HepG2 (cell line): ENCODE data around the gene S1PR5. TPM values are rescaled to one million over a fixed set of nuclear protein-coding genes. Genes with fewer than 3 reads are reported as not detected.

ENCODE experiments used
- ATAC-seq: fragments of 200-7000 bp; cut with Tn5 transposase; 3 replicates; pipeline ENCODE4 v1.9.1; 2020; ENCODE audit warnings: mild to moderate bottlenecking, moderate library complexity
- BruUV-seq: library from RNA; stranded (reverse); fragments of 400-500 nt; replicated peaks from 2 replicates; lab custom pipeline; 2021; lab: Mats Ljungman, UMichigan
- CTCF ChIA-PET: fragments of 300-600 bp; formaldehyde crosslinking; extraction: SDS; loops from one replicate; lab custom pipeline; 2021; ENCODE audit warnings: low total read pairs, inconsistent platforms, low intra/inter-chr PET ratio; lab: Yijun Ruan, JAX
- POLR2A ChIA-PET: fragments of 350-600 bp; sonication (Branson Sonifier 250); formaldehyde crosslinking; loops from one replicate; lab custom pipeline; 2020; ENCODE audit warnings: antibody characterized with exemption, inconsistent platforms; lab: Yijun Ruan, JAX
- DNase-seq: peaks from one replicate; pipeline ENCODE4 v3.0.0-alpha.2; 2015; ENCODE audit warnings: low spot score
- FAIRE-seq: peaks from 3 replicates; lab custom pipeline; 2011; peaks lifted over from hg19 to GRCh38; lab: Jason Lieb, UNC
- H2AFZ ChIP-seq: one replicate; pipeline ENCODE4 v1.6.1; 2011; ENCODE audit warnings: low read length, inconsistent platforms
- H3K27ac ChIP-seq: fragments of 300-600 bp; 3 replicates; pipeline ENCODE4 v1.8.0; 2011; ENCODE audit warnings: mixed run types, mild to moderate bottlenecking, mixed read lengths, low read length, inconsistent platforms; ENCODE audit not compliant: insufficient read depth; ENCODE audit errors: extremely low read length
- H3K27me3 ChIP-seq, 2 experiments: fragments of 200-600 bp in 1 of 2; 2 replicates in 1 of 2; 3 replicates in 1 of 2; pipeline versions ENCODE4 v1.6.0 to v1.8.0; 2011; ENCODE audit warnings: low read length in 2 of 2, mild to moderate bottlenecking in 2 of 2, moderate library complexity in 2 of 2, inconsistent platforms in 1 of 2; ENCODE audit not compliant: insufficient read depth in 2 of 2, control insufficient read depth in 1 of 2
- H3K36me3 ChIP-seq, 2 experiments: fragments of 200-600 bp in 1 of 2; replicated peaks in 1 of 2; 2 replicates in 1 of 2; 3 replicates in 1 of 2; pipeline versions ENCODE4 v1.5.1 to v1.8.0; 2011; ENCODE audit warnings: low read length in 2 of 2, inconsistent platforms in 1 of 2; ENCODE audit not compliant: insufficient read depth in 2 of 2, control insufficient read depth in 1 of 2
- H3K4me1 ChIP-seq: 2 replicates; pipeline ENCODE4 v1.5.1; 2012; ENCODE audit warnings: low read length, inconsistent platforms; ENCODE audit not compliant: insufficient read depth
- H3K4me2 ChIP-seq: 2 replicates; pipeline ENCODE4 v1.6.0; 2011; ENCODE audit warnings: low read depth, low read length, inconsistent platforms
- H3K4me3 ChIP-seq, 3 experiments: fragments of 200-600 bp in 1 of 3; sonication (generic), shearing (Covaris generic) in 1 of 3; replicated peaks in 1 of 3; 2 replicates each; pipeline ENCODE4 v1.5.1; 2011 to 2016; ENCODE audit warnings: low read length in 3 of 3, inconsistent platforms in 2 of 3, low read depth in 2 of 3, mild to moderate bottlenecking in 2 of 3, control low read depth in 1 of 3, mixed read lengths in 1 of 3; ENCODE audit not compliant: insufficient read depth in 1 of 3
- H3K79me2 ChIP-seq: one replicate; pipeline ENCODE4 v1.6.1; 2011; ENCODE audit warnings: low read length, inconsistent platforms; ENCODE audit not compliant: insufficient read depth
- H3K9ac ChIP-seq: 2 replicates; pipeline ENCODE4 v1.6.0; 2011; ENCODE audit warnings: mild to moderate bottlenecking, low read depth, low read length, inconsistent platforms; ENCODE audit not compliant: insufficient read depth
- H3K9me3 ChIP-seq: 2 replicates; pipeline ENCODE4 v1.5.1; 2012; ENCODE audit warnings: mild to moderate bottlenecking, low read length
- H4K20me1 ChIP-seq: 2 replicates; pipeline ENCODE4 v1.6.0; 2011; ENCODE audit warnings: inconsistent platforms, mild to moderate bottlenecking, low read length, moderate library complexity; ENCODE audit not compliant: insufficient read depth
- BCL6 ChIP-seq: IDR thresholded peaks from 2 replicates; pipeline ENCODE4 v1.6.1; 2016; ENCODE audit warnings: missing genetic modification reagents, missing compliant biosample characterization
- DR1 ChIP-seq: sonication (generic); formaldehyde crosslinking; IDR thresholded peaks from 2 replicates; pipeline ENCODE4 v1.8.0; 2021; ENCODE audit warnings: mild to moderate bottlenecking, missing genetic modification reagents, inconsistent platforms
- FOSL2 ChIP-seq: sonication (generic); formaldehyde crosslinking; IDR thresholded peaks from 2 replicates; pipeline ENCODE4 v1.4.0; 2020; ENCODE audit warnings: missing genetic modification reagents
- FOXO1 ChIP-seq: sonication (generic); formaldehyde crosslinking; IDR thresholded peaks from 2 replicates; pipeline ENCODE4 v1.4.0; 2020; ENCODE audit warnings: missing genetic modification reagents
- GFI1 ChIP-seq: sonication (generic); formaldehyde crosslinking; IDR thresholded peaks from 2 replicates; pipeline ENCODE4 v1.5.0; 2020; ENCODE audit warnings: missing genetic modification reagents, mild to moderate bottlenecking, borderline replicate concordance
- NCOA1 ChIP-seq: sonication (generic); formaldehyde crosslinking; IDR thresholded peaks from 2 replicates; pipeline ENCODE4 v1.9.0; 2021; ENCODE audit warnings: missing genetic modification reagents
- NFYC ChIP-seq: IDR thresholded peaks from 2 replicates; pipeline ENCODE4 v1.6.1; 2016; ENCODE audit warnings: missing genetic modification reagents, missing compliant biosample characterization
- POLR2A ChIP-seq, 2 experiments: IDR thresholded peaks; 2 replicates each; pipeline ENCODE4 v1.6.1; 2011; ENCODE audit warnings: low read depth in 2 of 2, low read length in 2 of 2, mild to moderate bottlenecking in 1 of 2, moderate library complexity in 1 of 2; ENCODE audit not compliant: insufficient read depth in 1 of 2
- RBFOX2 ChIP-seq: fragments of 200-400 bp; formaldehyde crosslinking; IDR thresholded peaks from 2 replicates; pipeline ENCODE4 v1.6.1; 2017; ENCODE audit warnings: low read depth, mild to moderate bottlenecking, low read length
- RBM22 ChIP-seq: fragments of 200-400 bp; formaldehyde crosslinking; optimal IDR thresholded peaks from 2 replicates; pipeline ENCODE3; 2017; ENCODE audit warnings: mild to moderate bottlenecking, low read length, moderate library complexity
- SAFB2 ChIP-seq: sonication (generic); formaldehyde crosslinking; IDR thresholded peaks from 2 replicates; pipeline ENCODE4 v1.5.1; 2020; ENCODE audit warnings: missing genetic modification reagents, low read depth, mild to moderate bottlenecking, borderline replicate concordance
- TARDBP ChIP-seq: sonication (generic); formaldehyde crosslinking; IDR thresholded peaks from 2 replicates; pipeline ENCODE4 v1.8.0; 2022; ENCODE audit warnings: mild to moderate bottlenecking, missing genetic modification reagents
- THAP7 ChIP-seq: sonication (generic); formaldehyde crosslinking; IDR thresholded peaks from 2 replicates; pipeline ENCODE4 v1.8.1; 2023; ENCODE audit warnings: mild to moderate bottlenecking, missing genetic modification reagents
- ZBTB42 ChIP-seq: sonication (generic); formaldehyde crosslinking; IDR thresholded peaks from 2 replicates; pipeline ENCODE4 v1.5.0; 2020; ENCODE audit warnings: mild to moderate bottlenecking, missing genetic modification reagents
- ZFP41 ChIP-seq: sonication (generic); formaldehyde crosslinking; IDR thresholded peaks from 2 replicates; pipeline ENCODE4 v1.4.0; 2020; ENCODE audit warnings: mild to moderate bottlenecking, missing genetic modification reagents, borderline replicate concordance
- ZKSCAN1 ChIP-seq: fragments of 150-350 bp; IDR thresholded peaks from 2 replicates; pipeline ENCODE4 v1.6.1; 2014; ENCODE audit warnings: low read length
- ZNF556 ChIP-seq: sonication (generic); formaldehyde crosslinking; IDR thresholded peaks from 2 replicates; pipeline ENCODE4 v1.4.0; 2020; ENCODE audit warnings: mild to moderate bottlenecking, missing genetic modification reagents, borderline replicate concordance
- ZSCAN9 ChIP-seq: IDR thresholded peaks from 2 replicates; pipeline ENCODE4 v1.6.1; 2016; ENCODE audit warnings: borderline replicate concordance
- WGBS: methylation state at CpG from one replicate; pipeline ENCODE4 v1.1.6; 2017; ENCODE audit warnings: low lambda C conversion rate; 5-methylcytosine and 5-hydroxymethylcytosine counted together
- in situ Hi-C: cut with HindIII; loops from 2 replicates; pipeline ENCODE4 v1.10.0; 2017; ENCODE audit warnings: low pct_unique_long_range_greater_than_20kb; ENCODE audit not compliant: extremely low pct_ligation_motif_present
- intact Hi-C: fragments of 100-400 bp; cut with micrococcal nuclease; formaldehyde crosslinking; loops from one replicate; pipeline ENCODE4 v1.10.0; 2022; ENCODE audit not compliant: unreplicated experiment
- polyA plus RNA-seq, 8 experiments: library from polyadenylated mRNA; depleted of rRNA in 3 of 8; stranded (reverse) in 7 of 8; unstranded in 1 of 8; fragments of >200 nt; fragmentation: Illumina TruSeq in 4 of 8; extraction: Trizol in 4 of 8; gene quantifications; 2 replicates each; pipeline versions ENCODE4 v1.2.1 to v1.2.3, GENCODE V29; 2011 to 2016; ENCODE audit warnings: low read depth in 4 of 8, missing spikeins in 1 of 8, mixed read lengths in 1 of 8; ENCODE audit not compliant: insufficient read depth in 1 of 8
- total RNA-seq, 5 experiments: library from RNA; depleted of rRNA; stranded (reverse); fragments of >200 nt; fragmentation: Illumina TruSeq; extraction: Trizol; gene quantifications; 2 replicates each; pipeline ENCODE4 v1.2.3, GENCODE V29; 2016; ENCODE audit warnings: low read depth in 1 of 5
- TF ChIP-seq, protein P1 (sequence below): sonication (generic); formaldehyde crosslinking; IDR thresholded peaks from 2 replicates; pipeline ENCODE4 v1.5.1; 2020; ENCODE audit warnings: mild to moderate bottlenecking, missing genetic modification reagents, moderate library complexity

Gene S1PR5
- total and polyA plus RNA-seq, 2 of the 13 experiments (the other 11 are each of a cell fraction or from before 2014, with no cell fraction given) = 0.04 TPM; not detected in 1

GRCh38 chr19:10553087-10553667 lies 35.9 kb upstream of the S1PR5 start (continued):
- no peak for TF ChIP-seq THAP7 (CRISPR knock-in tag)
- TF ChIP-seq BCL6 (CRISPR knock-in tag) = no peak
- no peak for TF ChIP-seq ZBTB42 (CRISPR knock-in tag)

DNA sequence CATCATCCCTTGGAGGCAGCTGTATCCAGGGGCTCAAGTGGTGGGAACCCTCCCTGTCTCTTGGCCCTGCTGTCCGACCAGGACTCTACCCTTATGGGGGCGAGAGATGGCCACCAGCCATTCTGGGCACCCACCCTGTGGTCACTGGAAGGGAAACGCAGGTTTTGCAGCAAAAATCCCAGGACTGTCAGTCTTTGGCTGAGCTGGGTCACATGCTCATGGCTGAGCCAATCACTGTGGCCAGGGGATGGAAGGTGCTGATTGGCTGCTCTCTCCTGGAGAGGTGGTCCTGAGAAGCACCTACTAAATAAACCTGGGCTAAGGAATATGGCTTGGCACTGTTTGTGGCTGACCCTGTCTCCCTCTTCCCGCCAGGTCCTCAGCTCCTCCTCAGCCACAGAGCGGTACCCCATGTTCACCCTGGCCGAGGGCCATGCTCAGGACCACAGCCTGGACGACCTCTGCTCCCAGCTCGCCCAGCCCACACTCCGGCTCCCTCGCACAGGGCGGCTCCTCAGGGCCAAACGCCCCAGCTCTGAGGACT lies 35.3 kb upstream of the S1PR5 start:
- intact Hi-C loops (no loop called here), in situ Hi-C loops (no loop called here)
- Histone ChIP-seq H3K4me1 (no peaks in the 10 kb centered on the region), H3K36me3 (peaks cover 11 to 68% of the 10 kb centered on the region in 2 experiments), H4K20me1 (no peaks in the 10 kb centered on the region), H3K9me3 (no peaks in the 10 kb centered on the region), H3K4me3 (no peak overlapping the region), H3K27ac (no peak overlapping the region), H3K79me2 (no peaks in the 10 kb centered on the region), H2AFZ (no peak overlapping the region), H3K4me2 (no peak overlapping the region), H3K27me3 (no peaks in the 10 kb centered on the region), H3K9ac (no peak overlapping the region)
- no TSS peak for BruUV-seq
- DNase-seq (no peak), FAIRE-seq (peak; percentile 40), ATAC-seq (peak; percentile 73)
- 86% methylated on average over 6 of the region's 12 CpGs for WGBS
- CTCF ChIA-PET = no interaction called here
- POLR2A ChIA-PET = interaction anchor here (1.1 to 1.9 kb wide), 4 partner anchors 10 to 48 kb away, joined by 3 to 4 read pairs (median 4); no protein-coding TSS in a partner anchor
- TF ChIP-seq TARDBP (0 out of 2 replicates have a peak, but pooled peaks have one; percentile 8), ZNF556 (CRISPR knock-in tag) (no peak), POLR2A (IDR thresholded peaks at IDR 0.05; ENCODE audit: insufficient read depth in 1 of 2, low read depth in 2 of 2, low read length in 2 of 2) (peak in 1 of 2 experiments; percentile 40; a peak in 1 of 4 replicates), ZKSCAN1 (no peak), NCOA1 (CRISPR knock-in tag) (no peak), DR1 (no peak), RBM22 (peak; percentile 46), ZSCAN9 (CRISPR knock-in tag) (no peak), FOSL2 (CRISPR knock-in tag) (no peak), SAFB2 (CRISPR knock-in tag) (no peak), NFYC (CRISPR knock-in tag) (peak; percentile 76), ZFP41 (CRISPR knock-in tag) (no peak), RBFOX2 (peak; percentile 56; the same call in 1 of the 2 replicates), GFI1 (CRISPR knock-in tag) (no peak), FOXO1 (no peak)
- TF ChIP-seq, protein P1, sequence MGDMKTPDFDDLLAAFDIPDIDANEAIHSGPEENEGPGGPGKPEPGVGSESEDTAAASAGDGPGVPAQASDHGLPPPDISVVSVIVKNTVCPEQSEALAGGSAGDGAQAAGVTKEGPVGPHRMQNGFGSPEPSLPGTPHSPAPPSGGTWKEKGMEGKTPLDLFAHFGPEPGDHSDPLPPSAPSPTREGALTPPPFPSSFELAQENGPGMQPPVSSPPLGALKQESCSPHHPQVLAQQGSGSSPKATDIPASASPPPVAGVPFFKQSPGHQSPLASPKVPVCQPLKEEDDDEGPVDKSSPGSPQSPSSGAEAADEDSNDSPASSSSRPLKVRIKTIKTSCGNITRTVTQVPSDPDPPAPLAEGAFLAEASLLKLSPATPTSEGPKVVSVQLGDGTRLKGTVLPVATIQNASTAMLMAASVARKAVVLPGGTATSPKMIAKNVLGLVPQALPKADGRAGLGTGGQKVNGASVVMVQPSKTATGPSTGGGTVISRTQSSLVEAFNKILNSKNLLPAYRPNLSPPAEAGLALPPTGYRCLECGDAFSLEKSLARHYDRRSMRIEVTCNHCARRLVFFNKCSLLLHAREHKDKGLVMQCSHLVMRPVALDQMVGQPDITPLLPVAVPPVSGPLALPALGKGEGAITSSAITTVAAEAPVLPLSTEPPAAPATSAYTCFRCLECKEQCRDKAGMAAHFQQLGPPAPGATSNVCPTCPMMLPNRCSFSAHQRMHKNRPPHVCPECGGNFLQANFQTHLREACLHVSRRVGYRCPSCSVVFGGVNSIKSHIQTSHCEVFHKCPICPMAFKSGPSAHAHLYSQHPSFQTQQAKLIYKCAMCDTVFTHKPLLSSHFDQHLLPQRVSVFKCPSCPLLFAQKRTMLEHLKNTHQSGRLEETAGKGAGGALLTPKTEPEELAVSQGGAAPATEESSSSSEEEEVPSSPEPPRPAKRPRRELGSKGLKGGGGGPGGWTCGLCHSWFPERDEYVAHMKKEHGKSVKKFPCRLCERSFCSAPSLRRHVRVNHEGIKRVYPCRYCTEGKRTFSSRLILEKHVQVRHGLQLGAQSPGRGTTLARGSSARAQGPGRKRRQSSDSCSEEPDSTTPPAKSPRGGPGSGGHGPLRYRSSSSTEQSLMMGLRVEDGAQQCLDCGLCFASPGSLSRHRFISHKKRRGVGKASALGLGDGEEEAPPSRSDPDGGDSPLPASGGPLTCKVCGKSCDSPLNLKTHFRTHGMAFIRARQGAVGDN (CRISPR knock-in tag) = peak; percentile 19; the same call in 1 of the 2 replicates
